ENCODE data around the gene IL22RA1. TPM values are rescaled to one million over a fixed set of nuclear protein-coding genes. Genes with fewer than 3 reads are reported as not detected.

The IL22RA1 gene
- total RNA-seq, 1 donor from 2014 or later: not detected

- Mint-ChIP-seq H3K27me3 (ENCODE audit: insufficient read depth) (peaks cover 3% of the 10 kb centered on the region), H3K27ac (no peak overlapping the region), H3K36me3 (ENCODE audit: low read depth) (no peaks in the 10 kb centered on the region), H3K4me1 (ENCODE audit: low read depth) (no peaks in the 10 kb centered on the region), H3K4me3 (no peak overlapping the region), H3K9me3 (no peaks in the 10 kb centered on the region)
- no peak for DNase-seq (ENCODE audit: low spot score)
- intact Hi-C loops (cut with micrococcal nuclease): no loop called here
Observed at GRCh38 chr1:24093732-24094131, 49.2 kb downstream of the IL22RA1 start.

- DNase-seq (ENCODE audit: low spot score): no peak
- intact Hi-C loops (cut with micrococcal nuclease): no loop called here
- Mint-ChIP-seq H3K27me3 (ENCODE audit: insufficient read depth) (peaks cover 3% of the 10 kb centered on the region), H3K36me3 (ENCODE audit: low read depth) (no peaks in the 10 kb centered on the region), H3K9me3 (no peaks in the 10 kb centered on the region), H3K4me3 (no peak overlapping the region), H3K4me1 (ENCODE audit: low read depth) (no peaks in the 10 kb centered on the region), H3K27ac (no peak overlapping the region)
Observed at GRCh38 chr1:24092979-24093378, 50.0 kb downstream of the IL22RA1 start.

- H3K4me1 Mint-ChIP-seq (ENCODE audit: low read depth): no peaks in the 10 kb centered on the region
- no peak overlapping the region for H3K4me3 Mint-ChIP-seq
- H3K36me3 Mint-ChIP-seq (ENCODE audit: low read depth): no peaks in the 10 kb centered on the region
- no peaks in the 10 kb centered on the region for H3K9me3 Mint-ChIP-seq
- no peak for DNase-seq (ENCODE audit: low spot score)
- peaks cover 3% of the 10 kb centered on the region for H3K27me3 Mint-ChIP-seq (ENCODE audit: insufficient read depth)
- H3K27ac Mint-ChIP-seq: no peak overlapping the region
- intact Hi-C loops (cut with micrococcal nuclease): no loop called here
Observed at GRCh38 chr1:24091971-24092482, 50.9 kb downstream of the IL22RA1 start.

DNA sequence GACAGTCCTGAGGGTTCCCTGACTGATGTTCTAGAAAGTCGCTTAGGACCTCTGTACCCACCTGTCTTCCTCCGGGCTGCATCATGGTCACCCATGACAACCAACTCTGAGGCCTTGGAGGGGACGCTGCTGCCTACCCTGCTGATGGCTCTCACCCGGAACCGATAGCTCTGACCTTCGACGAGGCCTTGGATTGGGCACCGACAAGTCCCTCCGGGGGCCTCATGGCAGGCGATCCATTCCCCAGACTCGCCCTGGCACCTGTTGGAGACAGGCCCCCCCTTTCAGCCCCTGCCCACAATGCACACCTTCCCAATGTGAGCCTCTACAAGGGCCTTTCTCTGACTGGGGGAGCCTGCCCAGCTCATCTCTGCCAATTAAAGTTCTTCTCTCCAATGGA is 52.2 kb downstream of the IL22RA1 start:
- intact Hi-C loops (cut with micrococcal nuclease): no loop called here
- DNase-seq (ENCODE audit: low spot score): no peak
- H3K9me3 Mint-ChIP-seq: no peaks in the 10 kb centered on the region
- no peak overlapping the region for H3K27ac Mint-ChIP-seq
- H3K4me3 Mint-ChIP-seq: no peak overlapping the region
- peaks cover 8% of the 10 kb centered on the region for H3K27me3 Mint-ChIP-seq (ENCODE audit: insufficient read depth)
- H3K4me1 Mint-ChIP-seq (ENCODE audit: low read depth): no peaks in the 10 kb centered on the region
- H3K36me3 Mint-ChIP-seq (ENCODE audit: low read depth): no peaks in the 10 kb centered on the region

DNA sequence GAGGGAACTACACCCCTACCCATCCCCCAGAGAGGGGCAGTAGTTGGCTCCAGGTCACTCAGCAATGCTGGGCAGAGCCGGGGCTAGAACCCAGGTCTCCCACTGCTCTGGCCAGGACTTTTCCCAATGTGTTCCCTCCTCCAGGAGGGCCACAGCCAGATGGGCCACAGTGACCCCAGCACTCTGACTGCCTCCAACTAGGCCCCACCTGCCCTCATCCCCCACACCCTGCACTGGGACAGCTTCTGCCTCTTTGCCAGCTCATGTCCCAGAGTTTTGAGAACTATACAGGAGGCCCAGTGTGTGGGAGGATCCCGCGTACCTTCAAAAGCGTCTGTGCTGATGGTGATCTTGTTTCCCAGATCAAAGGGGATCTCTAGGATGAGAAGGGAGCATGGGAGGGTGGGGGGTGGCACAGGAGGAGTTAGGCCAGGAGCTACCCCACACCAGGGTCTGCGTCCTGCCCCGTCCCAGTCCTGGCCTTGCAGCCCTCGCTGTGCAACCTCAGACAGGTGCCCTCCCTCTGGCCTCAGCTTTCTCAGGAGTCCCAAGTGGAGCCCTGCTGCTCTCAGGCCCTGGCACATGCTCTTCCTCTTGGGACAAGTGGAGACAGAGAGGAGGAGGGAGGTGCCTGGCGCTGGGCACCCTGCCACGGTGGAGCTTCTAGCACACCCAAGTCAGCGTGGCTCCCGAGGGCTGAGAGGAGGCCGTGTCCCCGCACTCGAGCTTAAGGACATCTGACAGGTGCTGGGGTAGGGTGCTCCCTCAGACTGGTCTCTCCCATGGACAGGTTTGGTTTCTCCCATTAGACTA is 53.0 kb downstream of the IL22RA1 start:
- intact Hi-C loops (cut with micrococcal nuclease): no loop called here
- Mint-ChIP-seq H3K27ac (no peak overlapping the region), H3K9me3 (no peaks in the 10 kb centered on the region), H3K36me3 (ENCODE audit: low read depth) (no peaks in the 10 kb centered on the region), H3K4me3 (no peak overlapping the region), H3K4me1 (ENCODE audit: low read depth) (no peaks in the 10 kb centered on the region), H3K27me3 (ENCODE audit: insufficient read depth) (peaks cover 8% of the 10 kb centered on the region)
- no peak for DNase-seq (ENCODE audit: low spot score)

- H3K27me3 Mint-ChIP-seq (ENCODE audit: insufficient read depth): peaks cover 6% of the 10 kb centered on the region
- no peak overlapping the region for H3K27ac Mint-ChIP-seq
- H3K4me1 Mint-ChIP-seq (ENCODE audit: low read depth): no peaks in the 10 kb centered on the region
- H3K4me3 Mint-ChIP-seq: no peak overlapping the region
- H3K36me3 Mint-ChIP-seq (ENCODE audit: low read depth): no peaks in the 10 kb centered on the region
- no peak for DNase-seq (ENCODE audit: low spot score)
- intact Hi-C loops (cut with micrococcal nuclease): no loop called here
- no peaks in the 10 kb centered on the region for H3K9me3 Mint-ChIP-seq
Observed at GRCh38 chr1:24089027-24089742, 53.8 kb downstream of the IL22RA1 start.

DNA sequence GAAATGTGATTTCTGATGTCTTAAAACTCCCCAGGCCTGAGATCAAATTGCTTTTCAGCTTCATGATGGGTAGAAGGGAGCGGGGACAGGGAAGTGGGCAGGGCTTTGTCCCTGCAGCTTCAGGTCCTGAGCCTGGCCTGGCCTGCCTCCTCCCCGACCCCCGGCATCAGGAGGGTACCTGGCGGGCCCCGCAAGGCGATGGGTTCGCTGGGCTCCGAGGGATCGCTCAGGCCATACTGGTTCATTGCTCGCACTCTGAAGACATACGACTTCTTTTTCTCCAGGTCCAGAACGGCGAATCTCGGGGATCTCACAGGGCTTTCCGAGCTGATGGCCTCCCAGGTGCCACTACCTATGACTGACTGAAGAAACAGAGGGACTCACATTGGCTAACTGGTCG is 56.5 kb downstream of the IL22RA1 start:
- intact Hi-C loops (cut with micrococcal nuclease): no loop called here
- no peak for DNase-seq (ENCODE audit: low spot score)
- H3K27me3 Mint-ChIP-seq (ENCODE audit: insufficient read depth): peaks cover 8% of the 10 kb centered on the region
- no peak overlapping the region for H3K4me3 Mint-ChIP-seq
- H3K4me1 Mint-ChIP-seq (ENCODE audit: low read depth): no peaks in the 10 kb centered on the region
- H3K36me3 Mint-ChIP-seq (ENCODE audit: low read depth): no peaks in the 10 kb centered on the region
- H3K9me3 Mint-ChIP-seq: no peaks in the 10 kb centered on the region
- no peak overlapping the region for H3K27ac Mint-ChIP-seq

DNA sequence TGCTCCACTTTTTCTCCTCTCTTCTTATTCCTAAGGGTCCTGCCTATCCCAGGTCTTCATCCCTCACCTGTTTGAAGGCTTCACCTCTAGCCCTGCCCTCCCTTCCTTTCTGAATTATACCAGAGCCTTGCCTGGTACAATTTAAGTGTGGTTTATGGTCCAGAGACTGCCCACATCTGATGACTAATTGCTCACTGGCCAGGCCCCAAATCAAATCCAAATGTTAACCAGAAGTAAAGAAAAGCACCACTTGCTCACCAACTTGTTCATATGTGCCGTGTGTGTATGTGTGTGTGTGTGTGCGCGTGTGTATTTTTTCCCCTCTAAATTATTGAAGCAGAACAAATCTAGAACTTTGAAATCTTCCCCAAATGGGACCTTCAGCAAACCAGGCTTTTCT is 57.4 kb downstream of the IL22RA1 start:
- no peaks in the 10 kb centered on the region for H3K9me3 Mint-ChIP-seq
- H3K27ac Mint-ChIP-seq: no peak overlapping the region
- no peaks in the 10 kb centered on the region for H3K36me3 Mint-ChIP-seq (ENCODE audit: low read depth)
- no peaks in the 10 kb centered on the region for H3K4me1 Mint-ChIP-seq (ENCODE audit: low read depth)
- DNase-seq (ENCODE audit: low spot score): no peak
- peaks cover 8% of the 10 kb centered on the region for H3K27me3 Mint-ChIP-seq (ENCODE audit: insufficient read depth)
- no peak overlapping the region for H3K4me3 Mint-ChIP-seq
- intact Hi-C loops (cut with micrococcal nuclease): no loop called here

- intact Hi-C loops (cut with micrococcal nuclease): no loop called here
- H3K36me3 Mint-ChIP-seq (ENCODE audit: low read depth): no peaks in the 10 kb centered on the region
Observed at GRCh38 chr1:24085007-24085406, 57.9 kb downstream of the IL22RA1 start.

GRCh38 chr1:24084050-24084449 is 58.9 kb downstream of the IL22RA1 start:
- no peak overlapping the region for H3K27ac Mint-ChIP-seq
- intact Hi-C loops (cut with micrococcal nuclease): no loop called here
- H3K36me3 Mint-ChIP-seq (ENCODE audit: low read depth): no peaks in the 10 kb centered on the region
- no peaks in the 10 kb centered on the region for H3K9me3 Mint-ChIP-seq
- H3K27me3 Mint-ChIP-seq (ENCODE audit: insufficient read depth): peaks cover 12% of the 10 kb centered on the region
- H3K4me1 Mint-ChIP-seq (ENCODE audit: low read depth): no peaks in the 10 kb centered on the region
- no peak for DNase-seq (ENCODE audit: low spot score)
- no peak overlapping the region for H3K4me3 Mint-ChIP-seq

More at GRCh38 chr1:24085007-24085406, 57.9 kb downstream of the IL22RA1 start:
- H3K27me3 Mint-ChIP-seq (ENCODE audit: insufficient read depth): peaks cover 8% of the 10 kb centered on the region
- H3K4me3 Mint-ChIP-seq: no peak overlapping the region
- H3K9me3 Mint-ChIP-seq: no peaks in the 10 kb centered on the region
- no peak overlapping the region for H3K27ac Mint-ChIP-seq
- H3K4me1 Mint-ChIP-seq (ENCODE audit: low read depth): no peaks in the 10 kb centered on the region
- no peak for DNase-seq (ENCODE audit: low spot score)

GRCh38 chr1:24082372-24082771 is 60.6 kb downstream of the IL22RA1 start:
- Mint-ChIP-seq H3K4me1 (ENCODE audit: low read depth) (no peaks in the 10 kb centered on the region), H3K36me3 (ENCODE audit: low read depth) (no peaks in the 10 kb centered on the region), H3K27ac (no peak overlapping the region), H3K9me3 (no peaks in the 10 kb centered on the region), H3K27me3 (ENCODE audit: insufficient read depth) (peaks cover 10% of the 10 kb centered on the region), H3K4me3 (no peak overlapping the region)
- DNase-seq (ENCODE audit: low spot score): no peak
- intact Hi-C loops (cut with micrococcal nuclease): no loop called here

DNA sequence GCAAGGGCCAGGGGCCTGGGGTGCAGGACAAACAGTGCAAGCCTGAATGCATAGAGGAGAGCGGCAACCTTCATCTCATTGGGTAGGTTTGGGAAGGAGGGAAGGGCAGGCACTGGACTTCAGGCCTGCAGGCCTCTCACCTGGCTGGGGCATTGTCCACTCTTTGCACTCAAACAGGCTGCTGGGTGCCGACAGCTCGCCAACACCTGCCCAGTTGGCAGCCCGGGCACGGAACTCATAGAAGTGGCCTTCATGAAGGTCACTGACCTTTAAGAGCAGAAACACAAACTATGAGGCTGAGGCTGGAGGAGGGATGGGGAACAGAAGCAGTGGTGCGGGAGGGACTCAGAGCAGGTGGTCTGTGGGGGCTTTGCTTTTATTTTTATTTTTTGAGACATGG is 61.8 kb downstream of the IL22RA1 start:
- H3K9me3 Mint-ChIP-seq: no peaks in the 10 kb centered on the region
- H3K27ac Mint-ChIP-seq: no peak overlapping the region
- H3K4me3 Mint-ChIP-seq: no peak overlapping the region
- no peak for DNase-seq (ENCODE audit: low spot score)
- H3K4me1 Mint-ChIP-seq (ENCODE audit: low read depth): no peaks in the 10 kb centered on the region
- H3K36me3 Mint-ChIP-seq (ENCODE audit: low read depth): no peaks in the 10 kb centered on the region
- intact Hi-C loops (cut with micrococcal nuclease): no loop called here
- peaks cover 5% of the 10 kb centered on the region for H3K27me3 Mint-ChIP-seq (ENCODE audit: insufficient read depth)

GRCh38 chr1:24080131-24080530 is 62.8 kb downstream of the IL22RA1 start:
- peaks cover 7% of the 10 kb centered on the region for H3K27me3 Mint-ChIP-seq (ENCODE audit: insufficient read depth)
- H3K4me1 Mint-ChIP-seq (ENCODE audit: low read depth): no peaks in the 10 kb centered on the region
- H3K4me3 Mint-ChIP-seq: no peak overlapping the region
- intact Hi-C loops (cut with micrococcal nuclease): no loop called here
- no peaks in the 10 kb centered on the region for H3K9me3 Mint-ChIP-seq
- DNase-seq (ENCODE audit: low spot score): no peak
- no peak overlapping the region for H3K27ac Mint-ChIP-seq
- H3K36me3 Mint-ChIP-seq (ENCODE audit: low read depth): no peaks in the 10 kb centered on the region
